ENCODE results near the gene LPO. TPM values are rescaled to one million over a fixed set of nuclear protein-coding genes. Genes with fewer than 3 reads are reported as not detected.

Gene LPO
- polyA plus RNA-seq, 3 donors = 0.14 to 0.22 (median 0.18) TPM

DNA sequence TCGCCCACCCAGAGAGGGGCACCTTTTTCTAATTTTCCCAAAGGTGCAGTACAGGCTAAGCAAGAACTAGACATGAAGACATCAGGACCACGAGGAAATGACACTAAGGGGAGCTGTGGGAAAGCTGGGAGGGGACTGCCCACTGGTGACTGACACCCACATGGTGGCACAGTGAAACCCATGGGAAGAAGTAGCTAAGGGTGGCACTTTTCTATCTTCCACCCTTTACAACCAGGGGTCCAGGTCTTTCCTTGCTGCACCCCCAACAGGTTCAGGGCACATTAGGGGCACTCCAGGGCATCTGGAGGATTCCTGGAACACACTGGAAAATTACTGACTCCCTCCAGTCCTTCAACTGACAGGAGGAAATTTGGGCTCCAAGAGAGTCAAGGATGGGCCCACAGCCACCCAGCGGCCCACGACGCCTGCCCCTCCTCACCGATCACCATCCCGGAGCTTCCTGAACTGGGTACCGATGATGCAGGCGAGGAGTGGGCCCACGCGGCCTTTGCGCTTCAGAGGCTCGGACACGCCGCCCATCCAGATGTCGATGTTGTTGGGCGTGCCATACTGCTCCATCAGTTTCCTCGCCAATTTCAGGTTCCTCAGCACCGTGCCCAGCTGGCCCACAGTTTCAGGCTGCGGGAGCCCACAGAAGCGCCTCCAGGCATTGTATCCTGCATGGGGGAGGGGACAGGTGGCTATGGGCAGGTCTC lies 33.0 kb downstream of the LPO start:
- no peak for DNase-seq (ENCODE audit: extremely low read depth in 1 of 11, low read depth in 9 of 11, low spot score in 4 of 11)

DNA sequence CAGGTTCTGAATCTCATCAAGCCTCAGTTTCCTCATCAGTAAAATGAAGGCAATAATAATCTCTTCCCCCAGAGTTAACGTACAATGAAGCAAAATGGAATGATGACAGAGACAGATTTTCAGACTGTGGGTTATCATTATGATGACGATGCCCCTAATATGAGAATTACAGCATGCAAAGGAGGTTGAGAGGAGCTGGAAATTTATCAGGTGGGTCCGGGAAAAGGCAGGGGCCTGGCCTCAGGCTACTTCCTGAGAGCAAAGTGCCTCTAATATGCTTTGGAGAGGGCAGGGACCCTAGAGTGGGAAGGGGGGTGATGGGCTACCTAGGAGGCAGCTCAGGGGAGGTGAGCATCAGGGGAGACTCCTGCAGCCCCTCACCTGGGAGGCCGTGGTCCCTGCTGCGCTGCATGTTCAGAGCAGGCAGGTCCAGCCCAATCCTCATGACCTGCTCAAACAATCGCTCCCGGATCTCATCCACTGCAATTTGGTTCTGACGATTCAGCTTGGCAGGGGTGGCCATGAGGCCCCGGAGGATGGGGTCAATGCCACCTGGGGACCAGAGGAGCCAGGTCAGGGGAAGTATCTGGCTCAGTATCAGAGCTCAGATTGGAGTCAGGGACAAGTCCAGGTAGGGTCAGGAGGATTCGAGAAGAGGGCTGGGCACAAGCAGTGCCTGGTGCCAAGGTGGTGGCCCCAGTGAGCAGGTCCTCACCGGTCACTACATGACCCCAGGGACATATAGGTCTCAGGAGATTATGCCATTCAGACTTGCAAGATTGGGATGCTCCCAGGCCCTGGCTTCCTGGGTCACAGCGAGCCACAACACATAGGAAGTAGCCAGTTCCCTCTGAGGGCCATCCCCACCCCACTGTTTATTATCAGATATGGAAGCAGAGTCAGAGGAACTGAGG lies 34.2 kb downstream of the LPO start:
- DNase-seq (ENCODE audit: extremely low read depth in 1 of 11, low read depth in 9 of 11, low spot score in 4 of 11) = no peak

DNA sequence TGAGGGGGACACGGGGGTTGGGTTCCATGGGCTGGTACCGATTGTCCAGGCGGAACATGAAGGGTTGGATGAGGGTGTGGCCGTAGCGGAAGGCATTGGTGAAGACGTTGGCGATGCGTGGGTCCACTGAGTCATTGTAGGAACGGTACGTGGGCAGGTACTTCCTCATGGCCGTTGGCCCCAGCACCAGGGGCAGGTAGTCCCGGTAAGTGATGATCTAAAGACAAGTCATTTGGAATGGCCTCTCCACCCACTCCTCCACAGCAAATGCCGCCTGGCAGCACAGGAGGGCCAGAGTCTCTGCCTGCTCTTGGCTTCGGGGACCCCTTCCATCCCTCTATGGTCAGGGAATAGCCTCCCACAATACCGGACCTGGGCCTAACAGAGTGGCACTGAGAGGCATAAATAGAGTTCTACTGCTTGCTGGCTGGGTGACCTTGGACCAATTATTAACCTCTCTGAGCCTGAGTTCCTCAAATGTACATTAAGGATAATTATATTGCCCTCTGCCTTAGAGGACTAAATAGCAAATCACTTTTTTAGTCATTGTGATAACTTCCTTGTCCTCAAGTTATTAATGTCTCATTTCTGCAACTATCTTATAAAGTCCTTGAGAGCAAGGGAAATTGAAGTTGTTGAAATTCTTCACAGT lies 35.2 kb downstream of the LPO start:
- no peak for DNase-seq (ENCODE audit: extremely low read depth in 1 of 11, low read depth in 9 of 11, low spot score in 4 of 11)

DNA sequence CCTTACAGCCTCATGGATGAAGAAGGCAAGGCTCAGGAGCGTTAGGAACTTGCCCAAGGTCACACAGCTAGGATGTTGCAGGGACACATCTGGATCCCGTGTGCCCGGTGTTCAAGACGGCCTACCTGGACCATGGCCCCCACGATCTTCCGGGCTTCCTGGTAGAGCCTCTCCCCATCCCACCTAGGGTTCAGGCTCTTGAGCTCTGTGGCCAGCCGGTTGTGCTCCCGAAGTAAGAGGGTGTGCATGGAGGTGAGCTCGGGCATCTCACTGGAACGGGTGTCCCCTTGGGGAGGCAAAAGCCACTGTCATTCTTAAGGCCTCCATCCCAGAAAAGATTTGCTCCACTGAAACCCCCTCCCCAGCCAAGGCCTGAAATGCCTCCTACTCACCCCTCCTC lies 37.0 kb downstream of the LPO start:
- no peak for DNase-seq (ENCODE audit: extremely low read depth in 1 of 11, low read depth in 9 of 11, low spot score in 4 of 11)

DNA sequence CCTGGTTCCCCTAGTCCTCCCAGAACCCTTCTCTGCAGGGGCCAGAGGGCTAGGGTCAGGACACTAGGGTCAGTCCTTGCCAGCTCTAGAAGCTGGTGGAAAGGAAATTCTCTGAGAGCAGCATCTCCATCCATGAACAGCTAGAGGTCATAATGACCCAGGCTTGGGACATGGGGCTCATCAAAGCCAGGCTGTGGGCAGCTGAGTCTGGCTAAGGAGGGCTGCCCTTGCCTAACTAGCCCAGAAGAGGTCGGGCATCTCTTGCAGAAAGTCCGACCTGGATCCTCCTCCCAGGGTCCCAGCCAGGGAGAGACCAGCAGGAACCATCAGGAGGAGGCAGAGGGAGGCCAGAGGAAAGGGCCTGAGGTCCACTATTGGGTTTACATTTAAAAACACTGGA lies 38.0 kb downstream of the LPO start:
- DNase-seq (ENCODE audit: extremely low read depth in 1 of 11, low read depth in 9 of 11, low spot score in 4 of 11) = no peak

DNA sequence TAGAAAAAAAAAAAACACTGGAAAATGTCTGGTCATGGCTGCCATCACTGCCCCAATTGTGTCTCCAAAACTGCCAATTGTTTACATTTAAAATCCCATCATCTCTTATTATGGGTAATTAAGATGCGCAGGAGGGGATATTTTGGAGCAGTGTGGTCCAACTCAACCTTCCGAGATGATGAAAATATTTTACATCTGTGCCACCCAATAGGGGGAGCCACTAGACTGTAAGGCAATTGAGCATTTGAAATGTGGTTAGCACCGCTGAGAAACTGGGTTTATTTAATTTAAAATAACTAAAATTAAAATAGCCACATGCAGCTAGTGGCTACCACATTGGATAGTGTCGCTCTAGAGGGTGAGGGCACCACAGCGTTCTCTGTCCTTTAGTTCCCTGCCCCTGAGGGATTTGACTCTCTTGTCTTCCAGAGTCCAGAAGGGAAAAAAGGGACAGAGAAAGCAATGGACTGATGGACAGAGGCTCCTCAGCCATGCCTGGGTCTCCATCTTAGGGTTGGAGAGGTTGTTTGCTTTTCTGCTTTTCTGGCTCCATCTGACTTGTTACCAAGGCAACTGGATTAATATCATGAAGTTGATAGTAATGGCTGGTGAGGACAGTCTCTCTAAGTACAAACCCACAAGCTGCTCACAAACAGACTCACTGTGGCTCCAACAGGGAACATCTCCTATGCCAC lies 38.9 kb downstream of the LPO start:
- DNase-seq (ENCODE audit: extremely low read depth in 1 of 11, low read depth in 9 of 11, low spot score in 4 of 11) = no peak

DNA sequence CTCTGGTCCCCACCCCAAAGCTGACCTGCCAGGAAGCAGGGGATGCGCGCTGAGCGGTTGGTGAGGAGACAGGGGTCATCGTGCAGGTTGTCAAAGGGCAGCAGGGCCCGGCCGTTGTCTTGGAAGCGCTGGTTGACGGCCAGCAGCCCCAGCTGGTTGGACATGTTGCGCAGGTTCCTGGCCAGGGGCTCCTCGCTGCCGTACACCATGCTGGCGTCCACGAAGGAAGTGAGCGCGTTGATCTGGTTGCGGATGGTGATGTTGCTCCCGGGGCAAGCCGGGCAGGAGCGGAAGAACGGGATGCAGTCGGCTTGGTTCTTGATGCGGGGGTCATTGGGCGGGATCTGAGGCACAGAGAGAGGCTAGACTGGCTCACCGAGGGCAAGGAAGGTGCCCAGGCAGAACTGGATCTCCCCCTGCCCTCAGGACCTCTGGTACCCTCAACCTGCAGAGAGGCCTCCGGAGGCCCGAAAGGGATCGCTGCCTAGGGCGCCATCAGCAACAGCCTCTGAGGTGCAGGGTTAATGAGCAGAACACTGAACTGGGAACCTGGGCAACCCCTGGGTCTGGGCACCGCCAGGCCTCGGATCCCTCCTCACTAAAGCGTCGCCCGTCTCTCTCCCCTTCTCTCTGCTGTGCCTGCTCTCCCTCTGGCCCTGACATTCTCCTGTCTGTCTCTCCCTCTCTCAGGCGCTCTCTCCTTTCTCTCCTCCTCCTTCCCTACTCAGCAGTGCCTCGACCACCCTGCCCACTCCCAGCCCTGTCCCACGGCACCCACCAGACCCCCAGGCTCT lies 39.6 kb downstream of the LPO start:
- no peak for DNase-seq (ENCODE audit: extremely low read depth in 1 of 11, low read depth in 9 of 11, low spot score in 4 of 11)

DNA sequence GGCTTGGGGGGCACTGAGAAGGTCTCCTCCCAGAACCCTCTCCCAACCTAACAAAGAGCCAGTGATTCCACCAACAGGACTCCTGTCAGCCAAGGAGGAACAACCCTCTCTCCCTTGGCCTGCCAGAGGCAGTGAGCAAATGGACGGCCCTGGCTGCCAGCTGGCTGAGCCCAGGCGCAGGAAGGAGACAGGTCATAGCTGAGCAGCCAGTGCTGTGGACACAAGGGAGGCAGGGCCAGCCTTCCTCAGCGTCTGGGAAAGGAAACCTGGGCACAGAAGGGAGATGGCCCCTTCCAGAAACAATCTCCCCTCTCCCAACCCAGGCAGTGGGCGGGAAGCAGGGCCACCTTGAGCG lies 40.3 kb downstream of the LPO start:
- no peak for DNase-seq (ENCODE audit: extremely low read depth in 1 of 11, low read depth in 9 of 11, low spot score in 4 of 11)

DNA sequence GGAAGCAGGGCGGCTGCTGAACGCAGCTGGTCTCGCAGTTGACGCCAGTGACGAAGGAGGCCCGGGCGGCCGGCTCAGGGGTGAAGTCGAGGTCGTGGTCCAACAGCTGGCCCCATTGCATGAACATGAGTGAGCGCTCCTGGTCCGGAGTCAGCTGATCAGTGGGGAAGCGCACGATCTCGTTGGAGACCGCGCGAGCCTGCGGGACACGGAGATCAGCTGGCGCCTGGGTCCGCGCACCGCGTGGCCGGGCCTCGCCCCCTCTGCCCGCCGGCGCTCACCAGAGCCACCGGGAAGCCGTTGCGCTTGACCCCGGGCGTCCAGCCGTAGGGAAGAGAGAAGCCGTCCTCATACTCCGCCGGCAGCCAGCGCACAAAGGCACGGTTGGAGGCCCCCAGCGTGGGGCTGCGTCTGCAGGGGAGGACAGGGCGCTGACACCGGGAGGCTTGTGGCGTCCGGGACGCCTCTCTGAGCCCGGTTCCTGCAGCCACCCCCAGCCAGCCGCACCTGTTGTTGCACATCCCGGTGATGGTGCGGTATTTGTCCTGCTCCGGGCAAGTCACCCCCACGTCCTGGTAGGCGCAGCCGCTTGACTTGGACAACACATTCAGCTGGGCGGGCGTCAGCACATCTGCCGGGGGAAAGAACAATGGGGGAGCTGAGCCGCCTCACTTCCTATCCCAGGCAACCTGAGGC lies 40.8 kb downstream of the LPO start:
- DNase-seq (ENCODE audit: extremely low read depth in 1 of 11, low read depth in 9 of 11, low spot score in 4 of 11) = peak; percentile 27 to 58 (median 41)

DNA sequence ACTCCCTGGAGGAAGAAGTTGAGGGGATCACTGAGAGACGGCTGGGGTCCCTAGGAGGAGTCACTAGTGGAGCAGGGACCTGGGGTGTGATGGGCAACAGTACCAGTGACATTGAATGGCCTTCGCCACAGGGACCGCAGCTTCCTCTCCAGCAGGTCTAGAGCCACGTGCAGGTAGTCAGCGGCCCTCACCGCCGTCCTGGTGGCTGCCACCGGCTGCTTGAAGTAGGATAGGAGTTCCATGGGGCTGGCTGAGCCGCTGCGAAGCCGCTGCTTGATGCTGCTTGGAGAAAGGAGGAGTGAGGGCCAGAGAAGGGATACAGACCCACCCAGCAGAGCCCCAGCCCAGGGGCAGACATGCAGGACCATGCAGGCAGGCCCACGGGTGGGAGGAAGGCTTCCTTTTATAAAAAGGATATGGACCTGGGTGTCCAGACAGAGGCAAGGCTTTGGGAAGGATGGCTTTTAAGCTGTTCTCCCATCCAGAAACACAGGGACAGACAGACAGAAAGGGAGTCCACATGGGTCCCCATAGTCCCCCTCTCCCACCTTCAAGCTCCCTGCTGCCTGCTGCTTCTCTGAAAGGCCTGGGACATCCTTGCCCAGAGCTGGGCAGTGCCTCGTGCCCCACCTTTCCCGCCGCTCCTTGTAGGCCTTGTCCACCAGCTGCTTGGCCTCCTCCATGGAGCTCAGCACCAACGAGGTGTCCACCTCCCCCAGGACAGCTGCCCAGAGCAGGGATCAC lies 41.5 kb downstream of the LPO start:
- no peak for DNase-seq (ENCODE audit: extremely low read depth in 1 of 11, low read depth in 9 of 11, low spot score in 4 of 11)

DNA sequence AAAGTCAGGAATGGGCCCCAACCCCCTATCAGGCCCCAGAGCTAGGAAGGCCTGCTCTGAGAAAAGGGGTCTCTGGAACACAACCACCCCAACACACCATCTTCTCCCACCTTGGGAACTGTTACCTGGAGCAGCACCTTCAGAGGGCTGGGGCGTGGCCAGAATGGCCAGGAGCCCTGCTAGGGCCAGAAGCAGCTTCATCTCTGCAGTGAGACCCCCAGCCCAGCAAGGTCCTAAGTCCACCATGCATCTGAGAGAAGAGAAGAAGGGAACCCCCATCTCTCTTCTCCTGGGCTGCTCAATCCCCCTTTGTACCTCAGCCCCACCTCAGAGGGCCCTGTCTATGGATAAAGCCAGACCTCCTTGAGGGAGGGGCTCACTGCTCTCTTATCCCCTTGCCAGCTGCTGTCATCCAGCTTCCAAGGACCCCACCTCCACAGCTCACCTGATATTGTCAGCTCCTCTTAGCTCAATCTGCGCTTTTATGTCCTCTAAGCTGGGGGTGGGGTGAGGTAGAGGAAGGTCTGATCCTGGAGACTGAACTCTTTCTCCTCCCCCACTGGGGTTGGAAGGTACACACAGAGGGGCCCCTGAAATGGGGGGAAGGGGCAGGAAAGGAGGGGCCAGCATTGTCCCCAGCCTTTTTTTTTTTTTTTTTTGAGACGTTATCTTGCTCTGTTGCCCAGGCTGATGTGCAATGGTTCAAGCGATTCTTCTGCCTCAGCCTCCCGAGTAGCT lies 42.3 kb downstream of the LPO start, which contains the start of gene MPO:
TSS of gene MPO (minus strand) at position 456 of the 738 bp plus-strand sequence. CDS start at position 279, 177 bp downstream.
- no peak for DNase-seq (ENCODE audit: extremely low read depth in 1 of 11, low read depth in 9 of 11, low spot score in 4 of 11)

DNA sequence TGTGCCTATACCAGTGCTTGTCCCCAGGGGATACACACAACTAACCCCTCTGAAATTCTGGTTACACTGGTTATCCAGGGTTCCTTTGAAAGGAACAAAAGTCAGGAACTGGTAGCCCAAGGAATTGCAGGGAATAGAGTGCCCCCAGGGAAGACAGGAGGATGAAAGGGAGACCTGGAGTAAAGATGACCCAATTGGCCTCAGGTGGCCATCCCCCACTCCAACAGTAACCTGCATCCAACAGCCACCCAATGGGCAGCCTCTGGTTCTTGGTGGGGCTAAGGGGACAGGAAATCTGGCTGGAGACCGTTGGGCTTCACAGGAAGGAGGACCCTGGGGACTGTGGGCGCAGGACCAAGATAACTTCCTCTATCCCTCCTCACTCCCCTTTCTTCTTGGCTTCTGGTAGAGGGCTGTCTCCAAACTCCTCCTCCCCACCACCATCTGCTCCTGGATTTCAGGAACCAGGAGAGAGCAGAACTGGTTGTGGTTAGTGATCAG lies 43.2 kb downstream of the LPO start:
- no peak for DNase-seq (ENCODE audit: extremely low read depth in 1 of 11, low read depth in 9 of 11, low spot score in 4 of 11)

DNA sequence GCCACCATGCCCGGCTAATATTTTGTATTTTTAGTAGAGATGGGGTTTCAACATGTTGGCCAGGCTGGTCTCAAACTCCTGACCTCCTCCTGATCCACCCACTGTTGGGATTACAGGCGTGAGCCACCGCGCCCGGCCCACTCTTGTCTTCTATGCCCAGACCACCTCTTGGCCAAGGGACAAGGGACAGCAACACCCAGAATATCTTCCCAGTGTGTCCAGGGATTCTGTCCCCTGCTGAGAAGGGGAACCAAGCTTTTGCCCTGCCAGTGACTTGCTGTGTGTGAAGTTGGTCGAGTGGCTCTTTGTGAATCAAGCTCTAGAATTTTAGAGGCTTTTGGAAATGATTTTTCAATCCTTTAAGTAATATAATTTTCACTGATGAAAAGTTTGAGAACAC lies 44.1 kb downstream of the LPO start:
- DNase-seq (ENCODE audit: extremely low read depth in 1 of 11, low read depth in 9 of 11, low spot score in 4 of 11) = no peak

DNA sequence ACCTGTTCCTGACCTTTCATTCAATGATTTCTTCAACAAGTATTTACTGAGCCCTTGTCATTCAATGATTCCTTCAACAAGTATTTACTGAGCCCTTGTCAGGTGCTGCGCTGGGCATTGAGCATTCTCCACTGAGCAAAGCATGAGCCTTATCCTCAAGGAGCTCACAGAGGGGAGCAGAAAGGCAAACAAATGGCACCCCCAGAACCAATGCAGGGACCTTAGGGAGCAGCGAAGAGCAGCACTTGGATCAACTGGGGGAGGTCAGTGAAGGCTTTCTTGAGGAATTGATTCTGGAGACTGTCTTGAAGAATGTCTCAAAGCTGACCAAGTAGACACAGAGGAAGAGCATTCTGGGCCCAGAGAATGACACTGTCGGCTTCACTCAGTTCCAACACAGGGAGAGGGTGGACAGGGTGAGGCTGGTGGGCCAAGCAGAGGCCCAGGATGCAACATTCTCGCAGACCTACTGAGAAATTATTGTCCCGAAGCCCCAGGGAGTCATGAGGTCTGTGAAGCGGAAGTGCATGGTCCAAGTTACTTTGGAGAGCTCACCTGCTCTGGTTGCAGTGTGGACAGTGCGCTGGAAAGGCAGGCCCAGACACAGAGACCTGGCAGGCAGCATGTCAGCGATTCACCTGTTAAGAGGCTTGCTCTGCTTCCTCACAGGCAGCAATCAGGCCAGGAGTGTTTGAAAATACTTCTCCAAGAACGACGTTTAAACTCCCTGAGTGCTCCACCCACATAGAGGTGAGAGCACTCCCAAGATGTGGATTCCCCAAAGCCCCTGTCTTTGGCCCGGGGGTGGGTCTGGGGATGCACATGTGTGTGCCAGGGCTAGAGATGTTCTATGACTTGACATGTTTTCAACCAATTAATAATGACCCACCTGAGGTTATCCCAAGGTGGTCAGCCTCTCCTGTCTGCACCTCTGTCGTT lies 45.6 kb downstream of the LPO start:
- DNase-seq (ENCODE audit: extremely low read depth in 1 of 11, low read depth in 9 of 11, low spot score in 4 of 11) = no peak

DNA sequence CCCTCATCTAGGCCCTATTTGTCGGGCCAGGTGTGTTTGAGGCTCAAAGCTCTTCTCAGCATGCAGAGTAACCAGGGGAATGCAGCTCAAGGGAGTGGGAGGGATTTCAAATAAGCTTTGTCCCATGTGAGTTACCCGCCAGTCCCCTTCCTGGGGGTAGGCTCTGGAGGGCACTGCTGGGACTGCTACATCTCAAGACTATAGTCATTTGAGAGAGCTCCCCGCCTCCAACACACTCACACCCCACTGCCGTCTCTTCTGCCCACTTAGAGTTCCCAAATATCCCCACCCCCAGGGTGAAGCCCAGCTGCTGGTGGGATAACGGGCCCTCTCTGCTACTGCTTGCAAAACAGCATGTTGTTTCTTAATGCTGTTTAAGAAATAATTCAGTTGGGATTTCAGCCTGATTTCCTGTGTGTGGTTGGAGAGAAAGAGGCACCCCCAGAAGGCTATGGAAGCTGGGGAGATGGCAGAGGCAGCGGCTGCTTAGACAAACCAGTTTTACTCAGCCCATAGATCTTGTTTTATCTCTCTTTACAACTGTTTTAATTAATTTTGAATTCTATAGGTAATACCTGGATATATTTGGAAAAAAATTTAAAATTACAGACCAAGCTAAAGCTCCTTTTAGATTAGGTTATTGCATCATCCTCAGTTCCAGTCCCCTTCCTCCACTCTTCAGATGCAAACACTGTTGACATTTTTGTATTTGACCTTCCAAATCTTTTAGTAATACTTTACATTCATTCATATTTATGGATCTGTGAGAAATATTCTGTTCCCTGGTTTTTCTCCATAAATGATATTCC lies 46.4 kb downstream of the LPO start:
- no peak for DNase-seq (ENCODE audit: extremely low read depth in 1 of 11, low read depth in 9 of 11, low spot score in 4 of 11)
